ENCODE data around the gene DCANP1. TPM values are rescaled to one million over a fixed set of nuclear protein-coding genes. Genes with fewer than 3 reads are reported as not detected.

The DCANP1 gene
- total RNA-seq, 1 experiment from 2014 or later, result not detected

GRCh38 chr5:135444360-135444759, 2.8 kb downstream of the DCANP1 start:
- Histone ChIP-seq H3K79me2 (ENCODE audit: insufficient read depth, low read length) (no peaks in the 10 kb centered on the region), H4K20me1 (ENCODE audit: insufficient read depth) (no peaks in the 10 kb centered on the region), H3K4me2 (ENCODE audit: low read length) (no peak overlapping the region), H3K27me3 (ENCODE audit: insufficient read depth, low read length) (no peaks in the 10 kb centered on the region; the same call in 1 of the 2 replicates), H3K4me3 (replicated peaks in 1 of 2; ENCODE audit: low read depth in 1 of 2, low read length in 2 of 2) (no peak overlapping the region), H3K9me3 (ENCODE audit: control insufficient read depth in 1 of 2, insufficient read depth in 1 of 2, low read depth in 1 of 2, low read length in 2 of 2) (no peaks in the 10 kb centered on the region), H3K9ac (ENCODE audit: low read length) (no peak overlapping the region), H3K27ac (ENCODE audit: low read depth, low read length) (no peak overlapping the region), H3K36me3 (ENCODE audit: control insufficient read depth in 1 of 2, insufficient read depth in 2 of 2, low read length in 2 of 2) (no peaks in the 10 kb centered on the region), H2AFZ (ENCODE audit: low read depth, low read length, poor library complexity, severe bottlenecking) (no peak overlapping the region), H3K9me2 (ENCODE audit: insufficient read depth) (no peaks in the 10 kb centered on the region), H3K4me1 (ENCODE audit: control insufficient read depth in 1 of 2, insufficient read depth in 2 of 2, low read length in 2 of 2) (no peaks in the 10 kb centered on the region)
- intact Hi-C loops (cut with micrococcal nuclease), result no loop called here
- CTCF ChIA-PET, result interaction anchor here (1.2 to 1.4 kb wide), 2 partner anchors 13 to 18 kb away, joined by 4 to 6 read pairs; no protein-coding TSS in a partner anchor
- ATAC-seq (no peak), DNase-seq (ENCODE audit: low read depth, low spot score) (no peak)
- RAD21 ChIA-PET (ENCODE audit: low non-redundant PET in 1 of 2, low total read pairs in 2 of 2, uncharacterized antibody in 2 of 2, unreplicated experiment in 2 of 2), result no interaction called here
- TF ChIP-seq EZH2 (IDR thresholded peaks at IDR 0.05), result no peak
- no peak for TF ChIP-seq ELF1 (IDR thresholded peaks at IDR 0.05; ENCODE audit: borderline replicate concordance, low read depth)
- TF ChIP-seq ZBTB33 (IDR thresholded peaks at IDR 0.05; ENCODE audit: extremely low read depth, insufficient replicate concordance, low read length), result no peak
- no peak for TF ChIP-seq SP1 (IDR thresholded peaks at IDR 0.05; ENCODE audit: low read depth)
- no peak for TF ChIP-seq CTCF (IDR thresholded peaks at IDR 0.05 in 2 of 3, conservative IDR thresholded peaks at IDR 0.05 in 1 of 3; ENCODE audit: borderline replicate concordance in 1 of 3, insufficient read depth in 1 of 3, low read depth in 2 of 3, low read length in 2 of 3)
- TF ChIP-seq CBX3 (IDR thresholded peaks at IDR 0.05; ENCODE audit: low read depth), result no peak
- TF ChIP-seq EZH2phosphoT487 (IDR thresholded peaks at IDR 0.05; ENCODE audit: borderline replicate concordance), result no peak
- no peak for TF ChIP-seq SIN3A (IDR thresholded peaks at IDR 0.05; ENCODE audit: low read depth)
- TF ChIP-seq ATF3 (IDR thresholded peaks at IDR 0.05), result no peak
- no peak for TF ChIP-seq EGR1 (IDR thresholded peaks at IDR 0.05; ENCODE audit: low read depth)
- TF ChIP-seq YY1 (IDR thresholded peaks at IDR 0.05; ENCODE audit: extremely low read depth, insufficient replicate concordance, low read depth, low read length), result no peak
- TF ChIP-seq ZNF274 (IDR thresholded peaks at IDR 0.05; ENCODE audit: low read depth, low read length), result no peak
- TF ChIP-seq SRF (IDR thresholded peaks at IDR 0.05; ENCODE audit: low read depth), result no peak
- TF ChIP-seq POLR2A (IDR thresholded peaks at IDR 0.05; ENCODE audit: borderline replicate concordance, extremely low read depth, insufficient read depth, insufficient read length), result no peak
- no peak for TF ChIP-seq CEBPB (IDR thresholded peaks at IDR 0.05; ENCODE audit: low read depth)
- TF ChIP-seq MAX (IDR thresholded peaks at IDR 0.05), result no peak
- no peak for TF ChIP-seq FOSL1 (IDR thresholded peaks at IDR 0.05; ENCODE audit: low read depth)
- no peak for TF ChIP-seq TCF7L2 (IDR thresholded peaks at IDR 0.05; ENCODE audit: borderline replicate concordance, extremely low read depth, insufficient read depth, insufficient read length)
- no peak for TF ChIP-seq JUND (IDR thresholded peaks at IDR 0.05)
- TF ChIP-seq POLR2AphosphoS5 (IDR thresholded peaks at IDR 0.05; ENCODE audit: low read depth, low read length), result no peak
- POLR2A ChIA-PET, result no interaction called here
- BruUV-seq (replicated peaks), result no TSS peak
